ENCODE data around the gene FBXO9. TPM values are rescaled to one million over a fixed set of nuclear protein-coding genes. Genes with fewer than 3 reads are reported as not detected.

FBXO9 gene
- total and polyA plus RNA-seq, 10 of the 15 experiments (the other 5 are each of a cell fraction or from before 2014, with no cell fraction given), result 9.9 to 68.9 (median 31.3) TPM

GRCh38 chr6:53031281-53031680 lies 33.9 kb upstream of the FBXO9 start (continued):
- no peak for TF ChIP-seq ZNF384 (IDR thresholded peaks at IDR 0.05; ENCODE audit: borderline replicate concordance, low read depth, low read length)
- no peak for TF ChIP-seq MTA3 (IDR thresholded peaks at IDR 0.05; ENCODE audit: borderline replicate concordance, low read length)
- TF ChIP-seq ZZZ3 (IDR thresholded peaks at IDR 0.05; ENCODE audit: control insufficient read depth, insufficient read length, low read depth), result no peak
- TF ChIP-seq BCL11A (IDR thresholded peaks at IDR 0.05; ENCODE audit: low read depth, low read length), result no peak
- no peak for TF ChIP-seq CHD1 (IDR thresholded peaks at IDR 0.05; ENCODE audit: low read depth, low read length)

- intact Hi-C loops (cut with micrococcal nuclease; ENCODE audit: unreplicated experiment) (no loop called here), in situ Hi-C loops (cut with MboI) (no loop called here)
- ChIA-PET RAD21 (ENCODE audit: unreplicated experiment) (no interaction called here), POLR2A (no interaction called here), CTCF (interaction anchor here (0.6 to 1.0 kb wide), 2 partner anchors 11 to 695 kb away, joined by 3 to 4 read pairs; no protein-coding TSS in a partner anchor), SMC1A (ENCODE audit: uncharacterized antibody, unreplicated experiment) (no interaction called here)
- no peak for FAIRE-seq
- H3K36me3 ChIP-seq (ENCODE audit: control insufficient read depth in 2 of 2, insufficient read depth in 2 of 2, low read length in 1 of 2), result no peaks in the 10 kb centered on the region; a peak in 1 of 4 replicates
- no peak overlapping the region for H3K9ac ChIP-seq (ENCODE audit: control insufficient read depth, insufficient read depth, low read length)
- no TSS peak for BruUV-seq (replicated peaks)
- H3K4me1 ChIP-seq (ENCODE audit: control insufficient read depth, insufficient read depth, low read length), result no peaks in the 10 kb centered on the region
- H3K4me3 ChIP-seq, result no peak overlapping the region
- DNase-seq (ENCODE audit: low read depth, low spot score), result no peak
- no peak for ATAC-seq
- H3K79me2 ChIP-seq (ENCODE audit: control insufficient read depth, insufficient read depth, low read length), result no peaks in the 10 kb centered on the region
- H4K20me1 ChIP-seq (ENCODE audit: control insufficient read depth, insufficient read depth), result no peaks in the 10 kb centered on the region; the same call in 1 of the 2 replicates
- no peaks in the 10 kb centered on the region for H3K27me3 ChIP-seq (replicated peaks in 1 of 2; ENCODE audit: control insufficient read depth in 2 of 2, insufficient read depth in 2 of 2, low read length in 1 of 2)
- no peak overlapping the region for H3K27ac ChIP-seq (ENCODE audit: control insufficient read depth, insufficient read depth)
- no peak overlapping the region for H2AFZ ChIP-seq (ENCODE audit: control insufficient read depth, low read depth, low read length)
- WGBS (ENCODE audit: insufficient coverage, insufficient replicate concordance, low lambda C conversion rate, missing lambda C conversion rate), result 91% methylated on average over 4 of the region's 4 CpGs
- no peak overlapping the region for H3K4me2 ChIP-seq (ENCODE audit: control insufficient read depth, insufficient read depth)
- H3K9me3 ChIP-seq (replicated peaks; ENCODE audit: control insufficient read depth, insufficient read depth, low read length), result no peaks in the 10 kb centered on the region
- TF ChIP-seq IRF5 (IDR thresholded peaks at IDR 0.05; ENCODE audit: borderline replicate concordance) (no peak), MEF2B (IDR thresholded peaks at IDR 0.05; ENCODE audit: partially characterized antibody, poor library complexity, severe bottlenecking) (no peak), DPF2 (IDR thresholded peaks at IDR 0.05) (no peak), PRDM15 (CRISPR knock-in tag; IDR thresholded peaks at IDR 0.05) (no peak), SUPT20H (IDR thresholded peaks at IDR 0.05; ENCODE audit: borderline replicate concordance, control insufficient read depth, low read depth, low read length) (no peak), BHLHE40 (IDR thresholded peaks at IDR 0.05; ENCODE audit: borderline replicate concordance in 1 of 2, low read depth in 2 of 2, low read length in 1 of 2) (no peak), IKZF2 (IDR thresholded peaks at IDR 0.05) (no peak), RBBP5 (conservative IDR thresholded peaks at IDR 0.05) (no peak)
Measured at GRCh38 chr6:53032849-53033248, 32.4 kb upstream of the FBXO9 start.
